GM12891 (cell line): ENCODE measurements around the gene PRDM4.

Experiments used
- PAX5 ChIP-seq: IDR thresholded peaks from 2 replicates; pipeline ENCODE4 v1.6.1; 2011; ENCODE audit warnings: low read length, moderate library complexity, mild to moderate bottlenecking; ENCODE audit not compliant: insufficient read depth, severe bottlenecking
- POLR2A ChIP-seq: IDR thresholded peaks from 2 replicates; pipeline ENCODE4 v1.6.1; 2011; ENCODE audit warnings: low read depth, low read length, control low read depth
- POLR2AphosphoS5 ChIP-seq: IDR thresholded peaks from 2 replicates; pipeline ENCODE4 v1.6.1; 2011; ENCODE audit warnings: low read depth, low read length, control low read depth
- SPI1 ChIP-seq: IDR thresholded peaks from 2 replicates; pipeline ENCODE4 v1.6.1; 2011; ENCODE audit warnings: low read depth, low read length, control low read depth
- TAF1 ChIP-seq: IDR thresholded peaks from 2 replicates; pipeline ENCODE4 v1.6.1; 2011; ENCODE audit warnings: low read depth, low read length, control low read depth

DNA sequence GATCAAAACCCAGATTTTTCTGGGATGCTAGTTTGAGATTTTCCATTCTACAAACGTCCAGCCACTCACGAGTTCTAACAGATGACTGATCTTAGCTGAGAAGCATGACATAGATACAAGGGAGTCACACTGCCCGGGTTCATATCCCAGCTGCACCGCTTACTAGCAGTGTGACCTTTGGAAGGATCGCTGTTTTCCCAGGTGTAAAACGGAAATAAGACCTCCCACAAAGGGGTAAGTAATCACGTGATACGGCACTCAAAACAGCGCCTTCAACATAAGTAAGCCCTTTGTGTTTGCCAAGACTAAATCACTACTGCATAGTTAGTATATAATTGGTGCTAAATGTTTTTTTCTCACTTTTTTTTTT lies 76.0 kb downstream of the PRDM4 start:
- TF ChIP-seq POLR2A (no peak), POLR2AphosphoS5 (no peak), TAF1 (no peak), SPI1 (no peak), PAX5 (no peak)
